Pons (tissue), 1 donor: Measurements from ENCODE around the gene IGF2BP1.
"Not testable (repeated sequence)": the region's sequence is repeated elsewhere in the genome, so short reads cannot be mapped to it uniquely, and the experiment has no call there.

Experiments used
- DNase-seq: peaks from one replicate; pipeline ENCODE4 v3.0.0-alpha.2; 2016; ENCODE audit warnings: low spot score

The IGF2BP1 gene

GRCh38 chr17:49020609-49021008, 23.4 kb downstream of the IGF2BP1 start:
- no peak for DNase-seq

DNA sequence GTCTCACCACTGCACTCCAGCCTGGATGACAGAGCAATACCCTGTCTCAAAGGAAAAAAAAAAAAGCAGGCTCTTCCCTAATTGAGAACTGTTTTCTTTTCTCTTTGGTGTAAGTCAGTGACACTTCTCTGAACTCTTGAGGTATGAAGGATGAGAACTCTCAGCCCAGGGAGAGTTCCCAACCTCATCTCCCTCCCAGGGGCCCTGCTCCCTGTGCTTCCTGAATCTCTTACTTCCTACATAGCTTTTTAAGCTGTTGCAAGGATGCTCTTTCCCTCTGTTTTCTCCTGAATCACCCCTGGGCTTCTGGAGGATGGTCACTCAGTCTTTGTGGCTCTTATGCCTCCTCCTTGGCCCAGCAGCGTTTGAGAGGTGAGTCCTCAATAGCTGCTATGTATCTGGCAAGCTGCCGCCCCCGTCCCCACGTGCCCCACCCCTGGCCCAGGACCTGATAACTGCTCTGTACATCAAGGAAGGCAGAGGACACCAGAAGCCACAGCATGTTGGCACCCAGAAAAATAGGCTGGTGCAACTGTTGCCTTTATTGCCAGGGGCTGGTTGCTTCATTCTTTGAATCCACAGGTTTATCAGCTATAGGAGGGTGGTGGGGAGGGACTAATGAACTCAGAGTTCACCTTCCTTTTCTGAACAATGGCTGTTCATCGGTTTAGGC, 24.0 kb downstream of the IGF2BP1 start:
- no peak for DNase-seq

GRCh38 chr17:49021768-49022103, 24.6 kb downstream of the IGF2BP1 start:
- no peak for DNase-seq

GRCh38 chr17:49022391-49022941, 25.3 kb downstream of the IGF2BP1 start:
- no peak for DNase-seq

GRCh38 chr17:49024523-49024922, 27.3 kb downstream of the IGF2BP1 start:
- DNase-seq, result no peak

DNA sequence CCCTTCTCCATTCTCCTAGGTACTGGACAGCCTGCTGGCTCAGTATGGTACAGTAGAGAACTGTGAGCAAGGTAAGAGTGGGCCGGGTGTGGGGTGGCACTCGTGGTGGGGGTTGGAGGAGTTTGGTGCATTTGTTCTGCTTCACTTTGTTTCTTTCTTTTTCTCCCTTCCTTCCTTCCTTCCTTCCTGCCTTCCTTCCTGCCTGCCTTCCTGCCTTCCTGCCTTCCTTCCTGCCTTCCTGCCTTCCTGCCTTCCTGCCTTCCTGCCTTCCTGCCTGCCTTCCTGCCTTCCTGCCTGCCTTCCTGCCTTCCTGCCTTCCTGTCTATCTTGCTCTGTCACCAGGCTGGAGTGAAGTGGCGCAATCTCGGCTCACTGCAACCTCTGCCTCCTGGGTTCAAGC, 29.3 kb downstream of the IGF2BP1 start:
- DNase-seq, result not testable (repeated sequence)

- no peak for DNase-seq
These were observed 31.1 kb downstream of the IGF2BP1 start for GRCh38 chr17:49028271-49028670.

DNA sequence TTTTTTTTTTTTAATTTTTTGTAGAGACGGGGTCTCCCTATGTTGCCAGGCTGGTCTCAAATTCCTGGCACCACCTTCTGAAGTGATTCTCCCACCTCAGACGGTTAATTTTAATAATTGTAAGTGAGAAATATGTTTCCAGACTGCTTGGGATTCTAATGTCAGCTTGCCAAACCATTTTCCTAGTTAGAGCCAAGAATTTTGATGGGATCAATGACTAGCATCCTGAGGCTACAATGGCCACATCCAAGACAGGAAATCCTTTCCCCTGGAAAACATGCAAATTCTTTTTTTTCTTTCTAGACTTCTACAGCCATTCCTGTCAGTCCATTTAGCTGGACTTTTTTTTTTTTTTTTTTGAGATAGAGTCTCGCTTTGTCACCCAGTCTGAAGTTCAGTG, 32.6 kb downstream of the IGF2BP1 start:
- DNase-seq, result no peak

- DNase-seq, result peak; percentile 71
These were observed 35.1 kb downstream of the IGF2BP1 start for GRCh38 chr17:49031965-49032928.

GRCh38 chr17:49035470-49036269, 38.5 kb downstream of the IGF2BP1 start:
- no peak for DNase-seq

- no peak for DNase-seq
These were observed 39.1 kb downstream of the IGF2BP1 start for GRCh38 chr17:49036270-49036626.

DNA sequence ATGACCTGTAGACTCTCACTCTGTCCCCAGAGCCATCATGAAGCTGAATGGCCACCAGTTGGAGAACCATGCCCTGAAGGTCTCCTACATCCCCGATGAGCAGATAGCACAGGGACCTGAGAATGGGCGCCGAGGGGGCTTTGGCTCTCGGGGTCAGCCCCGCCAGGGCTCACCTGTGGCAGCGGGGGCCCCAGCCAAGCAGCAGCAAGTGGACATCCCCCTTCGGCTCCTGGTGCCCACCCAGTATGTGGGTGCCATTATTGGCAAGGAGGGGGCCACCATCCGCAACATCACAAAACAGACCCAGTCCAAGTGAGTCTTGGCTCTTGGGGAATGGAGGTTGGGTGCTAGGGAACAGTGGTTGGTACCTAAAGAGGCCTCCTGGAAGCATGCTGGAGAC, 41.0 kb downstream of the IGF2BP1 start:
- no peak for DNase-seq

GRCh38 chr17:49038544-49038943, 41.4 kb downstream of the IGF2BP1 start:
- DNase-seq, result no peak

DNA sequence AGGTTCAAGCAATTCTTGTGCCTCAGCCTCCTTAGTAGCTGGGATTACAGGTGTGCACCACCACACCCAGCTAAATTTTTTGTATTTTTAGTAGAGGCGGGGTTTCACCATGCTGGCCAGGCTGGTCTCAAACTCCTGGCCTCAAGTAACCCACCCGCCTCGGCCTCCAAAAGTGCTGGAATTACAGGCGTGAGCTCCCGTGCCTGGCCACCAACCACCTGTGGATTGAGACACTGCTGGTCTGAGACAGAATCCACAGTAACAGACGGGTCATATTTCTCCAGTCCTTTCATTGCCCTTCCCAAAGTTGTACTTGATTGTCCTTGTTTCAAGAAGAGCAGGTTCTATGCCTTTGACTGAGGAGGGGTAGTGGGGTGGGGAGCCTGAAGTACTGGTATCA, 42.3 kb downstream of the IGF2BP1 start:
- DNase-seq, result not testable (repeated sequence)

GRCh38 chr17:49041527-49041926, 44.3 kb downstream of the IGF2BP1 start:
- no peak for DNase-seq

- DNase-seq, result no peak
These were observed 48.2 kb downstream of the IGF2BP1 start for GRCh38 chr17:49045376-49045775.

GRCh38 chr17:49046912-49047311, 49.7 kb downstream of the IGF2BP1 start:
- no peak for DNase-seq

- no peak for DNase-seq
These were observed 52.1 kb downstream of the IGF2BP1 start for GRCh38 chr17:49049265-49049664.

- no peak for DNase-seq
These were observed 53.4 kb downstream of the IGF2BP1 start for GRCh38 chr17:49050611-49051010.

- DNase-seq, result no peak
These were observed 54.1 kb downstream of the IGF2BP1 start for GRCh38 chr17:49051269-49051668.

GRCh38 chr17:49053171-49053829, 56.1 kb downstream of the IGF2BP1 start:
- DNase-seq, result no peak
